Memory B cell (primary cell): Measurements from ENCODE around the gene DPH6.
A peak's percentile ranks its signal among the peaks of the same experiment; 100 is the strongest.
"Not testable (repeated sequence)": the region's sequence is repeated elsewhere in the genome, so short reads cannot be mapped to it uniquely, and the experiment has no call there.

Source experiments
- ATAC-seq: fragments of 150-1000 bp; cut with Tn5 transposase; 2 replicates; pipeline ENCODE4 v1.10.0; 2021; ENCODE audit warnings: low read depth, mild to moderate bottlenecking, moderate library complexity
- DNase-seq, 2 donors: peaks; one replicate each; pipeline ENCODE4 v3.0.0; 2022; ENCODE audit warnings: low spot score in 2 of 2
- H3K27ac Mint-ChIP-seq: one replicate; pipeline ENCODE4 v1.8.0; 2022; ENCODE audit warnings: mild to moderate bottlenecking, moderate library complexity, mixed read lengths
- H3K27me3 Mint-ChIP-seq: one replicate; pipeline ENCODE4 v1.8.0; 2022; ENCODE audit warnings: mixed read lengths
- H3K36me3 Mint-ChIP-seq: one replicate; pipeline ENCODE4 v1.8.0; 2022; ENCODE audit warnings: mild to moderate bottlenecking, mixed read lengths
- H3K4me1 Mint-ChIP-seq: one replicate; pipeline ENCODE4 v1.8.0; 2022; ENCODE audit warnings: mixed read lengths
- H3K4me3 Mint-ChIP-seq: one replicate; pipeline ENCODE4 v1.8.0; 2022; ENCODE audit warnings: mild to moderate bottlenecking, moderate library complexity, mixed read lengths
- H3K9me3 Mint-ChIP-seq: one replicate; pipeline ENCODE4 v1.8.0; 2022; ENCODE audit warnings: mixed read lengths

DPH6 gene

GRCh38 chr15:35545824-35546510 lies at the start of gene DPH6:
Gene DPH6, minus strand, starts transcription at chr15:35546165. Its CDS starts 24 bp downstream, at chr15:35546141.
- H3K27ac Mint-ChIP-seq, result peak within 1 kb of the TSS; percentile 97
- peak; percentile 80 for ATAC-seq
- H3K9me3 Mint-ChIP-seq, result no peaks in the 10 kb centered on the region

GRCh38 chr15:35595656-35596055 lies 49.7 kb upstream of the DPH6 start:
- no peak overlapping the region for H3K4me3 Mint-ChIP-seq
- ATAC-seq (no peak), DNase-seq (no peak)
- H3K4me1 Mint-ChIP-seq, result no peaks in the 10 kb centered on the region
- peaks cover 5% of the 10 kb centered on the region for H3K9me3 Mint-ChIP-seq
- H3K36me3 Mint-ChIP-seq, result peaks cover 6% of the 10 kb centered on the region
- no peak overlapping the region for H3K27ac Mint-ChIP-seq
- peaks cover 2% of the 10 kb centered on the region for H3K27me3 Mint-ChIP-seq

More at GRCh38 chr15:35545824-35546510, at the start of gene DPH6:
- no peaks in the 10 kb centered on the region for H3K27me3 Mint-ChIP-seq
- H3K36me3 Mint-ChIP-seq, result peaks cover 5% of the 10 kb centered on the region
- peak; percentile 79 to 90 for DNase-seq
- H3K4me1 Mint-ChIP-seq, result peaks cover 20% of the 10 kb centered on the region
- H3K4me3 Mint-ChIP-seq, result peak within 1 kb of the TSS; percentile 97

GRCh38 chr15:35591987-35592386 lies 46.0 kb upstream of the DPH6 start:
- not testable (repeated sequence) for ATAC-seq

GRCh38 chr15:35583863-35584528 lies 38.0 kb upstream of the DPH6 start:
- ATAC-seq (no peak), DNase-seq (no peak)
- Mint-ChIP-seq H3K27ac (no peak overlapping the region), H3K27me3 (peaks cover 2% of the 10 kb centered on the region), H3K9me3 (no peaks in the 10 kb centered on the region), H3K36me3 (no peaks in the 10 kb centered on the region), H3K4me3 (no peak overlapping the region), H3K4me1 (no peaks in the 10 kb centered on the region)

More at GRCh38 chr15:35591987-35592386, 46.0 kb upstream of the DPH6 start:
- H3K4me3 Mint-ChIP-seq, H3K36me3 Mint-ChIP-seq, H3K27ac Mint-ChIP-seq, DNase-seq, H3K27me3 Mint-ChIP-seq, H3K4me1 Mint-ChIP-seq, H3K9me3 Mint-ChIP-seq: not testable (repeated sequence)

- H3K27me3 Mint-ChIP-seq, result peaks cover 2% of the 10 kb centered on the region
- no peaks in the 10 kb centered on the region for H3K36me3 Mint-ChIP-seq
- H3K27ac Mint-ChIP-seq, result no peak overlapping the region
- no peak for DNase-seq
- no peaks in the 10 kb centered on the region for H3K4me1 Mint-ChIP-seq
- no peak overlapping the region for H3K4me3 Mint-ChIP-seq
- no peaks in the 10 kb centered on the region for H3K9me3 Mint-ChIP-seq
- no peak for ATAC-seq
These were observed 34.6 kb upstream of the DPH6 start for GRCh38 chr15:35580606-35581005.

- Mint-ChIP-seq H3K27ac (no peak overlapping the region), H3K4me1 (peaks cover 3% of the 10 kb centered on the region), H3K36me3 (peaks cover 2% of the 10 kb centered on the region), H3K27me3 (peaks cover 1% of the 10 kb centered on the region), H3K9me3 (peaks cover 2% of the 10 kb centered on the region), H3K4me3 (no peak overlapping the region)
- ATAC-seq (no peak), DNase-seq (no peak)
These were observed 21.4 kb upstream of the DPH6 start for GRCh38 chr15:35567392-35567791.

- ATAC-seq (no peak), DNase-seq (no peak)
- Mint-ChIP-seq H3K27me3 (peaks cover 1% of the 10 kb centered on the region), H3K4me3 (no peak overlapping the region), H3K36me3 (peaks cover 2% of the 10 kb centered on the region), H3K4me1 (peaks cover 3% of the 10 kb centered on the region), H3K9me3 (peaks cover 2% of the 10 kb centered on the region), H3K27ac (no peak overlapping the region)
These were observed 21.0 kb upstream of the DPH6 start for GRCh38 chr15:35566991-35567390.

GRCh38 chr15:35565901-35566300 lies 19.9 kb upstream of the DPH6 start:
- no peak for ATAC-seq
- H3K36me3 Mint-ChIP-seq, result no peaks in the 10 kb centered on the region
- DNase-seq, result no peak
- peaks cover 3% of the 10 kb centered on the region for H3K4me1 Mint-ChIP-seq
- H3K27ac Mint-ChIP-seq, result no peak overlapping the region
- no peak overlapping the region for H3K4me3 Mint-ChIP-seq
- peaks cover 2% of the 10 kb centered on the region for H3K9me3 Mint-ChIP-seq
- H3K27me3 Mint-ChIP-seq, result peaks cover 1% of the 10 kb centered on the region

GRCh38 chr15:35562641-35563040 lies 16.7 kb upstream of the DPH6 start:
- DNase-seq, result no peak
- no peak for ATAC-seq
- no peaks in the 10 kb centered on the region for H3K27me3 Mint-ChIP-seq
- no peak overlapping the region for H3K4me3 Mint-ChIP-seq
- H3K9me3 Mint-ChIP-seq, result no peaks in the 10 kb centered on the region
- no peaks in the 10 kb centered on the region for H3K4me1 Mint-ChIP-seq
- no peaks in the 10 kb centered on the region for H3K36me3 Mint-ChIP-seq
- no peak overlapping the region for H3K27ac Mint-ChIP-seq

- no peak for DNase-seq
- ATAC-seq, result no peak
These were observed 15.3 kb upstream of the DPH6 start for GRCh38 chr15:35561308-35561707.

GRCh38 chr15:35560870-35561269 lies 14.9 kb upstream of the DPH6 start:
- DNase-seq (no peak), ATAC-seq (no peak)
- Mint-ChIP-seq H3K9me3 (no peaks in the 10 kb centered on the region), H3K27me3 (no peaks in the 10 kb centered on the region), H3K27ac (no peak overlapping the region), H3K4me3 (no peak overlapping the region), H3K36me3 (no peaks in the 10 kb centered on the region), H3K4me1 (no peaks in the 10 kb centered on the region)

More at GRCh38 chr15:35561308-35561707, 15.3 kb upstream of the DPH6 start:
- Mint-ChIP-seq H3K4me1 (no peaks in the 10 kb centered on the region), H3K27me3 (no peaks in the 10 kb centered on the region), H3K27ac (no peak overlapping the region), H3K36me3 (no peaks in the 10 kb centered on the region), H3K4me3 (no peak overlapping the region), H3K9me3 (no peaks in the 10 kb centered on the region)

GRCh38 chr15:35560258-35560657 lies 14.3 kb upstream of the DPH6 start:
- ATAC-seq, result no peak
- no peaks in the 10 kb centered on the region for H3K36me3 Mint-ChIP-seq

GRCh38 chr15:35559683-35560082 lies 13.7 kb upstream of the DPH6 start:
- no peaks in the 10 kb centered on the region for H3K9me3 Mint-ChIP-seq
- no peaks in the 10 kb centered on the region for H3K4me1 Mint-ChIP-seq
- no peak for DNase-seq
- peak overlapping the region; percentile 31 for H3K27ac Mint-ChIP-seq
- no peaks in the 10 kb centered on the region for H3K36me3 Mint-ChIP-seq
- no peaks in the 10 kb centered on the region for H3K27me3 Mint-ChIP-seq
- H3K4me3 Mint-ChIP-seq, result no peak overlapping the region
- no peak for ATAC-seq

More at GRCh38 chr15:35560258-35560657, 14.3 kb upstream of the DPH6 start:
- Mint-ChIP-seq H3K4me1 (no peaks in the 10 kb centered on the region), H3K4me3 (no peak overlapping the region), H3K27ac (peak overlapping the region; percentile 31), H3K9me3 (no peaks in the 10 kb centered on the region), H3K27me3 (no peaks in the 10 kb centered on the region)
- no peak for DNase-seq

GRCh38 chr15:35557544-35557943 lies 11.6 kb upstream of the DPH6 start:
- H3K4me3 Mint-ChIP-seq, result no peak overlapping the region
- H3K4me1 Mint-ChIP-seq, result no peaks in the 10 kb centered on the region
- ATAC-seq (no peak), DNase-seq (no peak)
- no peaks in the 10 kb centered on the region for H3K36me3 Mint-ChIP-seq
- no peak overlapping the region for H3K27ac Mint-ChIP-seq
- H3K9me3 Mint-ChIP-seq, result no peaks in the 10 kb centered on the region
- H3K27me3 Mint-ChIP-seq, result no peaks in the 10 kb centered on the region
